GM23338 (cell line): ENCODE data around the gene KLHL17.

ENCODE experiments used
- CREB1 ChIP-seq: fragments of 250-450 bp; sonication (Bioruptor Pico); IDR thresholded peaks from 2 replicates; pipeline ENCODE4 v1.5.0; 2020; ENCODE audit warnings: low read depth, mild to moderate bottlenecking, moderate library complexity
- CTCF ChIP-seq, 2 experiments: fragments of 200-600 bp in 1 of 2; sonication (generic) in 1 of 2; conservative IDR thresholded peaks; 2 replicates each; pipeline versions ENCODE4 v1.5.1 to v1.6.1; 2016 to 2017; ENCODE audit warnings: antibody characterized with exemption in 2 of 2, low read depth in 2 of 2, mild to moderate bottlenecking in 2 of 2, moderate library complexity in 1 of 2
- EZH2 ChIP-seq: fragments of 200-600 bp; sonication (generic); IDR thresholded peaks from one replicate; pipeline ENCODE4 v1.8.0; 2017; ENCODE audit warnings: antibody characterized with exemption, mild to moderate bottlenecking, low read depth; ENCODE audit not compliant: unreplicated experiment
- JUNB ChIP-seq: IDR thresholded peaks from one replicate; pipeline ENCODE4 v1.6.1; 2016; ENCODE audit warnings: antibody characterized with exemption; ENCODE audit not compliant: unreplicated experiment
- POLR2AphosphoS5 ChIP-seq: IDR thresholded peaks from 2 replicates; pipeline ENCODE4 v1.6.1; 2016; ENCODE audit warnings: antibody characterized with exemption, low read depth
- ZNF462 ChIP-seq: fragments of 250-450 bp; sonication (Bioruptor Pico); IDR thresholded peaks from 2 replicates; pipeline ENCODE4 v1.5.0; 2020; ENCODE audit warnings: mild to moderate bottlenecking, moderate library complexity

- TF ChIP-seq EZH2, result no peak
- no peak for TF ChIP-seq CREB1 (CRISPR knock-in tag)
- no peak for TF ChIP-seq CTCF (conservative IDR thresholded peaks at IDR 0.05; ENCODE audit: low read depth in 2 of 2)
- no peak for TF ChIP-seq JUNB
- TF ChIP-seq ZNF462 (CRISPR knock-in tag), result no peak
- TF ChIP-seq POLR2AphosphoS5, result no peak
These were observed 14.4 kb downstream of the KLHL17 start for GRCh38 chr1:974687-975328.
